ENCODE measurements around the gene HBM. TPM values are rescaled to one million over a fixed set of nuclear protein-coding genes. Genes with fewer than 3 reads are reported as not detected.

HBM gene
- total RNA-seq, 1 experiment from 2014 or later = not detected

DNA sequence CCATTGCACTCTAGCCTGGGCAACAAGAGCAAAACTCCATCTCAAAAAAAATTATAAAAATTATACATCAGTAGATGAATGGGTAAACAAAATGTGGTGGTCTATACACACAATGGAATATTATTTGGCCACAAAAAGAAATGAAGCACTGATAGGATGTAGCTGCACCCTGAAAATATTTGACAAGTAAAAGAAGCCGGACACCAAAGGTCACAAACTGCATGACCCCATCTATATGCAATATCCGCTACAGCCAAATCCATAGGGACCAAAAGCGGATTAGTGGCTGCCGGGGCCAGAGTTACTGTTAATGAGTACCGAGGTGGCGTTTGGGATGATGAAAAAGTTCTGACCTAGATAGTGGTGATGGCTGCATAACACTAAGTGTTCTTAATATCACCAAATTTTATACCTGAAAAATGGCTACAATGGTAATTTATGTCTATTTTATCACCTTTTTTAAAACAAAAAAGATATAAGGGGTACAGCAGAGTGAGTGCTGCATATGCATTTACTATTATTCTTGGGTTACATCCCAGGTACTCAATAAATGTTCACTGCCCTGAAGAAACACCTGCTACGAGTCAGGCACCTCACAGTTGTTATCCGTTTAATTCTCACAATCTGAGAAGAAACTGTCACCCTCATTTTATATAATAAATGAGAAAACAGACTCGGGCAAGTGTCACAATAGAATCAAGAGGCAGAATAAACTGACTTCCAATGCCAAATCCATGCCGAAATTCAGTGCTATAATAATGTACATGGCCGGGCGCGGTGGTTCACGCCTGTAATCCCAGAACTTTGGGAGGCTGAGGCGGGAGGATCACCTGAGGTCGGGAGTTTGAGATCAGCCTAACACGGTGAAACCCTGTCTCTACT, 13.7 kb downstream of the HBM start:
- no peaks in the 10 kb centered on the region for H3K27me3 ChIP-seq (replicated peaks; ENCODE audit: control insufficient read depth, insufficient read depth, low read length)
- H3K9me3 ChIP-seq = no peaks in the 10 kb centered on the region
- H3K4me1 Mint-ChIP-seq (ENCODE audit: low read depth, unreplicated experiment) = no peaks in the 10 kb centered on the region
- TF ChIP-seq, protein P1, sequence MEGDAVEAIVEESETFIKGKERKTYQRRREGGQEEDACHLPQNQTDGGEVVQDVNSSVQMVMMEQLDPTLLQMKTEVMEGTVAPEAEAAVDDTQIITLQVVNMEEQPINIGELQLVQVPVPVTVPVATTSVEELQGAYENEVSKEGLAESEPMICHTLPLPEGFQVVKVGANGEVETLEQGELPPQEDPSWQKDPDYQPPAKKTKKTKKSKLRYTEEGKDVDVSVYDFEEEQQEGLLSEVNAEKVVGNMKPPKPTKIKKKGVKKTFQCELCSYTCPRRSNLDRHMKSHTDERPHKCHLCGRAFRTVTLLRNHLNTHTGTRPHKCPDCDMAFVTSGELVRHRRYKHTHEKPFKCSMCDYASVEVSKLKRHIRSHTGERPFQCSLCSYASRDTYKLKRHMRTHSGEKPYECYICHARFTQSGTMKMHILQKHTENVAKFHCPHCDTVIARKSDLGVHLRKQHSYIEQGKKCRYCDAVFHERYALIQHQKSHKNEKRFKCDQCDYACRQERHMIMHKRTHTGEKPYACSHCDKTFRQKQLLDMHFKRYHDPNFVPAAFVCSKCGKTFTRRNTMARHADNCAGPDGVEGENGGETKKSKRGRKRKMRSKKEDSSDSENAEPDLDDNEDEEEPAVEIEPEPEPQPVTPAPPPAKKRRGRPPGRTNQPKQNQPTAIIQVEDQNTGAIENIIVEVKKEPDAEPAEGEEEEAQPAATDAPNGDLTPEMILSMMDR (IDR thresholded peaks at IDR 0.05; ENCODE audit: insufficient read depth in 1 of 2, low read depth in 1 of 2, low read length in 1 of 2, severe bottlenecking in 1 of 2, unreplicated experiment in 1 of 2) = no peak
- peak overlapping the region; percentile 64 for H3K4me3 Mint-ChIP-seq (ENCODE audit: unreplicated experiment)
- H3K4me1 ChIP-seq = peaks cover 5% of the 10 kb centered on the region
- ChIA-PET POLR2A (no interaction called here), CTCF (interaction anchor here (1.4 kb wide), 1 partner anchor 72 kb away, joined by 7 read pairs; no protein-coding TSS in a partner anchor)
- H3K27me3 Mint-ChIP-seq (ENCODE audit: insufficient read depth, unreplicated experiment) = peaks cover 10% of the 10 kb centered on the region
- BruUV-seq (replicated peaks) = TSS peak; percentile 42
- H3K36me3 Mint-ChIP-seq (ENCODE audit: insufficient read depth, unreplicated experiment) = peaks cover 25% of the 10 kb centered on the region
- H3K9me3 Mint-ChIP-seq (ENCODE audit: unreplicated experiment) = no peaks in the 10 kb centered on the region
- intact Hi-C loops (cut with micrococcal nuclease; ENCODE audit: unreplicated experiment) = loop anchor here (2.0 kb wide), 2 partner anchors 63 to 73 kb away; no protein-coding TSS in a partner anchor
- H3K4me3 ChIP-seq (ENCODE audit: low read depth, low read length) = peak overlapping the region; percentile 83
- no peaks in the 10 kb centered on the region for H3K36me3 ChIP-seq (ENCODE audit: control insufficient read depth, insufficient read depth, low read length)
- H3K27ac Mint-ChIP-seq (ENCODE audit: unreplicated experiment) = no peak overlapping the region
- no peak for DNase-seq

DNA sequence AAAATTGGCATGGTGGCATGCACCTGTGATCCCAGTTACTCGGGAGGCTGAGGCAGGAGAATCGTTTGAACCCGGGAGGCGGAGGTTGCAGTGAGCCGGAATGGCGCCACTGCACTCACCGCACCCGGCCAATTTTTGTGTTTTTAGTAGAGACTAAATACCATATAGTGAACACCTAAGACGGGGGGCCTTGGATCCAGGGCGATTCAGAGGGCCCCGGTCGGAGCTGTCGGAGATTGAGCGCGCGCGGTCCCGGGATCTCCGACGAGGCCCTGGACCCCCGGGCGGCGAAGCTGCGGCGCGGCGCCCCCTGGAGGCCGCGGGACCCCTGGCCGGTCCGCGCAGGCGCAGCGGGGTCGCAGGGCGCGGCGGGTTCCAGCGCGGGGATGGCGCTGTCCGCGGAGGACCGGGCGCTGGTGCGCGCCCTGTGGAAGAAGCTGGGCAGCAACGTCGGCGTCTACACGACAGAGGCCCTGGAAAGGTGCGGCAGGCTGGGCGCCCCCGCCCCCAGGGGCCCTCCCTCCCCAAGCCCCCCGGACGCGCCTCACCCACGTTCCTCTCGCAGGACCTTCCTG, 14.4 kb downstream of the HBM start, which contains the start of gene HBQ1:
Gene HBQ1 (plus strand): TSS at position 359 of the 575 bp plus-strand sequence. CDS start 28 bp downstream, at position 387.
- TF ChIP-seq, protein P1 (IDR thresholded peaks at IDR 0.05; ENCODE audit: insufficient read depth in 1 of 2, low read depth in 1 of 2, low read length in 1 of 2, severe bottlenecking in 1 of 2, unreplicated experiment in 1 of 2) = peak in 1 of 2 experiments; percentile 43
- no peaks in the 10 kb centered on the region for H3K4me1 Mint-ChIP-seq (ENCODE audit: low read depth, unreplicated experiment)
- BruUV-seq (replicated peaks) = no TSS peak
- H3K4me1 ChIP-seq = peaks cover 5% of the 10 kb centered on the region
- H3K27me3 Mint-ChIP-seq (ENCODE audit: insufficient read depth, unreplicated experiment) = peaks cover 4% of the 10 kb centered on the region
- H3K4me3 ChIP-seq (ENCODE audit: low read depth, low read length) = peak within 1 kb of the TSS; percentile 83
- no peaks in the 10 kb centered on the region for H3K27me3 ChIP-seq (replicated peaks; ENCODE audit: control insufficient read depth, insufficient read depth, low read length)
- DNase-seq = peak in 1 of 2 experiments; percentile 80
- peak within 1 kb of the TSS; percentile 64 for H3K4me3 Mint-ChIP-seq (ENCODE audit: unreplicated experiment)
- CTCF ChIA-PET = interaction anchor here (0.5 to 1.4 kb wide), 7 partner anchors 9 to 221 kb away, joined by 3 to 7 read pairs (median 5); partner anchors contain the start of gene RHBDF1
- intact Hi-C loops (cut with micrococcal nuclease; ENCODE audit: unreplicated experiment) = loop anchor here (2.0 kb wide), 2 partner anchors 63 to 73 kb away; no protein-coding TSS in a partner anchor
- H3K27ac Mint-ChIP-seq (ENCODE audit: unreplicated experiment) = no peak within 1 kb of the TSS
- peaks cover 32% of the 10 kb centered on the region for H3K36me3 Mint-ChIP-seq (ENCODE audit: insufficient read depth, unreplicated experiment)
- no peaks in the 10 kb centered on the region for H3K9me3 ChIP-seq
- POLR2A ChIA-PET = interaction anchor here (0.6 kb wide), 1 partner anchor 171 kb away, joined by 3 read pairs; no protein-coding TSS in a partner anchor
- H3K36me3 ChIP-seq (ENCODE audit: control insufficient read depth, insufficient read depth, low read length) = no peaks in the 10 kb centered on the region
- H3K9me3 Mint-ChIP-seq (ENCODE audit: unreplicated experiment) = no peaks in the 10 kb centered on the region

Data from Caco-2 (cell line).